ENCODE data around the gene TBC1D22B.

Gene TBC1D22B

DNA sequence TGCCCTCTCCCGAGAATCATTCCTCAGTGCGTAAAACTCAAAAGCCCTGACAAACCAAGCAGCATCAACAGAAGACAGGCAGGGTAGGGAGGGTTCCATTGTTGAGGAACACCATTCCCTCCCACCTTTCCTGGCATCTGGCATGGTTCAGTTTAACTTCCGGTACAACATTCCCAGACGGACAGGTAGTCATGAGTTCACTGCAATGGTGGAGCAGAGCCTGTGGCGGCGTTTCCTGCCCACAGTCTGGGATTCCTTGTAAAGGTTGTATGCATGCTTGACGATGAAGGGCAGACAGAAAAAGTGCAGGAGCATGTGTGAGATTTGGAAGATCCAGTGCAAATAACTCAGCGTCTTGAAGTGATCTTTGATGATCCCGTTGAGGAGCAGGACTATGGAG is 45.3 kb upstream of the TBC1D22B start:
- DNase-seq (ENCODE audit: low spot score), result no peak
- ChIA-PET POLR2A (ENCODE audit: low non-redundant PET) (no interaction called here), CTCF (interaction anchor here (0.8 to 2.3 kb wide), 3 partner anchors 164 to 194 kb away, joined by 4 to 18 read pairs (median 4); no protein-coding TSS in a partner anchor)
- TF ChIP-seq, protein P1, sequence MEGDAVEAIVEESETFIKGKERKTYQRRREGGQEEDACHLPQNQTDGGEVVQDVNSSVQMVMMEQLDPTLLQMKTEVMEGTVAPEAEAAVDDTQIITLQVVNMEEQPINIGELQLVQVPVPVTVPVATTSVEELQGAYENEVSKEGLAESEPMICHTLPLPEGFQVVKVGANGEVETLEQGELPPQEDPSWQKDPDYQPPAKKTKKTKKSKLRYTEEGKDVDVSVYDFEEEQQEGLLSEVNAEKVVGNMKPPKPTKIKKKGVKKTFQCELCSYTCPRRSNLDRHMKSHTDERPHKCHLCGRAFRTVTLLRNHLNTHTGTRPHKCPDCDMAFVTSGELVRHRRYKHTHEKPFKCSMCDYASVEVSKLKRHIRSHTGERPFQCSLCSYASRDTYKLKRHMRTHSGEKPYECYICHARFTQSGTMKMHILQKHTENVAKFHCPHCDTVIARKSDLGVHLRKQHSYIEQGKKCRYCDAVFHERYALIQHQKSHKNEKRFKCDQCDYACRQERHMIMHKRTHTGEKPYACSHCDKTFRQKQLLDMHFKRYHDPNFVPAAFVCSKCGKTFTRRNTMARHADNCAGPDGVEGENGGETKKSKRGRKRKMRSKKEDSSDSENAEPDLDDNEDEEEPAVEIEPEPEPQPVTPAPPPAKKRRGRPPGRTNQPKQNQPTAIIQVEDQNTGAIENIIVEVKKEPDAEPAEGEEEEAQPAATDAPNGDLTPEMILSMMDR (conservative IDR thresholded peaks at IDR 0.05; ENCODE audit: low read depth), result no peak
- H3K27ac ChIP-seq, result no peak overlapping the region

DNA sequence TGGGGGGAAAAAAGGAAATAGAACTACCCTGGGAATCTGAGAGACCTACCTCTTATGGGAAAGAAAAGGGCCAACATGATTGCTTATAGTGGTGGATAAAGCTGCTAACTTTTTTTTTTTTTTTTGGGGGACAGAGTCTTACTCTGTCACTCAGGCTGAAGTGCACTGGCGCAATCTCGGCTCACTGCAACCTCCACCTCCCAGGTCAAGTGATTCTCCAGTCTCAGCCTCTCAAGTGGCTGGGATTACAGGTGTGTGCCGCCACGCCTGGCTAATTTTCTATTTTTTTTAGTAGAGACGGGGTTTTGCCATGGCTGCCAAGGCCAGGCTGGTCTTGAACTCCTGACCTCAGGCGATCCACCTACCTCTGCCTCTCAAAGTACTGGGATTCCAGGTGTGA is 39.5 kb upstream of the TBC1D22B start:
- ChIA-PET CTCF (no interaction called here), POLR2A (ENCODE audit: low non-redundant PET) (no interaction called here)
- DNase-seq (ENCODE audit: low spot score), result no peak
- H3K27ac ChIP-seq, result no peak overlapping the region
- TF ChIP-seq, protein P1 (conservative IDR thresholded peaks at IDR 0.05; ENCODE audit: low read depth), result no peak

DNA sequence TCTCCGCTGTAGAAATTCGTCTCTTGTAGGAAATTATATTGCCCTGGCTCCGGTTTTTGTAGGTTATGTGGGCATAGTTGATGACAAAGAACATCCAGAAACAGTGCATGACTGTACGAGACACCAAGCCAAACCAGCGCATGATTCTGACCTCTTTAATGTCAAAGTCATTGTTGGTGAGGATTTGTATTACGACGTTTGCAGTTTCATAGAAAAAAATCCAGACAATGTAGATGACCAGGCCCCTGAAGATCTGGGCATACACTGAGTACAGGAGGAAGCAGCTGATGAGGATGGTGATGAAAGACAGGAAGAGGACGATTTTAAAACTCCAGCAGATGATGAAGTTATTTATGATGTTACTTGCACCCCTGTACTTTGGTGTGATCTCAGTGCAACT is 39.1 kb upstream of the TBC1D22B start:
- POLR2A ChIA-PET (ENCODE audit: low non-redundant PET), result no interaction called here
- no peak overlapping the region for H3K27ac ChIP-seq
- CTCF ChIA-PET, result no interaction called here
- DNase-seq (ENCODE audit: low spot score), result no peak
- TF ChIP-seq, protein P1 (conservative IDR thresholded peaks at IDR 0.05; ENCODE audit: low read depth), result no peak

DNA sequence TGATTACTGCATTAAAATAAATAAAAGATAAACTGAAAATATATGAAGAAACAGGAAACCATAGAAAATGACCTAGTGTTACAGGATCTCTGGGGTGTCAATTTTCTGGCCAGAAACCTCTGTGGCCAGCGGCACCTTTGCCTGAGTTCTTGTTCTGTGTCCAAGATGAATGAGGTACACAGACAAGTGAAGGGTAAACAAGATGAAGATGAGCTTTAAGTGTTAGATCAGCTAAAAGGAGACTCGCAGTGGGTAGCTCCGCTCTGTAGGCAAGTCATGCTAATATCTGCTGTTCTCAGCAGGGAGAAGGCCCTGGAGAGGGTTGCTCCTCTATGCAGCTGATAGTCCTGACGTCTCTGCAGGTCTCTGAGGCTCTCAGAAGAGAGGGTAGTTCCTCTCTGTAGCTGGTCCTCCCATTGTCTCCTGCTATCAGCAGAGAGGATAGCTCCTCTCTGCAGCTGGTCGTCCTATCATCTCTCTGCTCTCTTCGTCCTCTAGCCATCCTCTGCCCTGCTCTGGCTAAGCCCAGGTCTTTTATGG is 35.9 kb upstream of the TBC1D22B start:
- CTCF ChIA-PET, result no interaction called here
- POLR2A ChIA-PET (ENCODE audit: low non-redundant PET), result no interaction called here

DNA sequence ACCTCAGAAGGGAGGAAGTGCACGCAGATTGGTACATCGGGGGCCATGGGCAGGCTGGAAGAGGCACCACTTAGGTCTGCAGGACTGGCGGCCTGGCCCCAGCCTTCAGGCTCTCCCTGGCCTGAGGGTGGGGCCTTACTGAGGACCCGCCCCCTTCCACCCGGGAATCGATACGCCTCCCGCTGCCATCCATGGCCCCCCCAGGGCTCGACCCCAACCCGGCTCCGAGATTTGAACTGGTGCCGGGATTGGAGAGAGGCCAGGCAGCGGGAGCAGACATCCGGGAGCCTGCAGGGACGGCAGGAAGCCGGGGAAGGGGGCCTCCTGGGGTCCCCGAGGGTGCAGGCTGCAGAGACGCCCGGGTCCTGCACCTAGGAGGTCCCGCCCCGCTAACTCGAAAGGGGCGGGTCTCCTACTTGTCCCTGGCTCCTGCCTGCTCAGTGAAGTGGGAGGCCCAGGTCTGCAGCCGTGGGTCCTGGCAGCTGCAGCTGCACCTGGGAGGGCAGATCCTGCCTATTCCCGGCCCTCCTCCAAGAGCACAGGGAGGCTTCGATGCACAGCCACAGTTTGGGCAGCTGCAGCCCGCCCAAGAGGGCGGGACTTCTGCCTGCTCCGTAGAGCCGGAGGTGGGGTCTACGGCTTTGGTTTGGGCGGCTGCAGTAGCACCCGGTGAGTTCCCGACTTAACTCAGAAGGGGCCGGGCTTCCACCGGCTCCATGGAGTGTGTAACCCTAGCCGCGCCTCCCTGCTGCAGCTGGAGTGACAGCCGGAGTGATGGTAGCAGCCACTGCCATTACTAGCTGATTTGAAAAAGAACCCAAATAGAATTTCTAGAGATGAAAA is 35.2 kb upstream of the TBC1D22B start:
- POLR2A ChIA-PET (ENCODE audit: low non-redundant PET), result interaction anchor here (0.5 kb wide), 1 partner anchor 40 kb away, joined by 3 read pairs; no protein-coding TSS in a partner anchor
- H3K27ac ChIP-seq, result peak overlapping the region; percentile 77
- CTCF ChIA-PET, result interaction anchor here (0.7 kb wide), 1 partner anchor 204 kb away, joined by 3 read pairs; no protein-coding TSS in a partner anchor
- TF ChIP-seq, protein P1 (conservative IDR thresholded peaks at IDR 0.05; ENCODE audit: low read depth), result no peak
- DNase-seq (ENCODE audit: low spot score), result peak; percentile 84

More for the DNA sequence above, 35.9 kb upstream of the TBC1D22B start:
- peak overlapping the region; percentile 77 for H3K27ac ChIP-seq
- TF ChIP-seq, protein P1 (conservative IDR thresholded peaks at IDR 0.05; ENCODE audit: low read depth), result no peak
- DNase-seq (ENCODE audit: low spot score), result no peak

DNA sequence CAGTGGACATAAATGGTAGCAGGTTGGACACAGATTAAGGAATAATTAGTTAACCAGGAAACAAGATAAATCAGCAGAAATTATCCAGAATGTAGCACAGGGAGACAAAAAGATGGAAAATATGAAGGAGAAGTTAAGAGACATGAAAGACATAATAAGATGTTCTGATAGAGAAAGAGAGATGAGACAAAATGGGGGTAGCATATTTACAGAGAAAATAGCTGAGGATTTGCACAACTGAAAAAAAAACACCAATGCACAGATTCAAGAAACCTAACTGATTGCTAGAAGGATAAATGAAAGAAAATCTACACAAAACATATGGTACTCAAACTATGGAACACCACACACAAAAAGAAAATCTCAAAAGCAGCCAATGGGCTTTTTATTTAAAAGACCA is 34.6 kb upstream of the TBC1D22B start:
- POLR2A ChIA-PET (ENCODE audit: low non-redundant PET), result interaction anchor here (0.5 kb wide), 1 partner anchor 39 kb away, joined by 3 read pairs; no protein-coding TSS in a partner anchor
- H3K27ac ChIP-seq, result peak overlapping the region; percentile 77
- DNase-seq (ENCODE audit: low spot score), result no peak
- CTCF ChIA-PET, result interaction anchor here (0.7 kb wide), 1 partner anchor 205 kb away, joined by 3 read pairs; no protein-coding TSS in a partner anchor
- TF ChIP-seq, protein P1 (conservative IDR thresholded peaks at IDR 0.05; ENCODE audit: low read depth), result no peak

Measured in RWPE1 (cell line).